ENCODE measurements around the gene ENPP1. TPM values are rescaled to one million over a fixed set of nuclear protein-coding genes. Genes with fewer than 3 reads are reported as not detected.

ENPP1 gene
- total RNA-seq, 1 donor = 16.3 TPM

GRCh38 chr6:131910219-131910589 lies 102.4 kb downstream of the ENPP1 start:
- TF ChIP-seq CTCF (IDR thresholded peaks at IDR 0.05; ENCODE audit: extremely low read depth, low read depth, low read length) = peak; percentile 9
- Histone ChIP-seq H2AFZ (ENCODE audit: low read length) (no peak overlapping the region), H4K20me1 (ENCODE audit: insufficient read depth, low read length) (no peaks in the 10 kb centered on the region), H3K4me3 (ENCODE audit: insufficient read depth, low read length) (no peak overlapping the region), H3K27ac (ENCODE audit: low read depth, low read length) (no peak overlapping the region), H3K4me2 (ENCODE audit: insufficient read depth, low read length) (no peak overlapping the region), H3K79me2 (ENCODE audit: insufficient read depth, low read length) (no peaks in the 10 kb centered on the region), H3K36me3 (ENCODE audit: insufficient read depth, low read length) (no peaks in the 10 kb centered on the region), H3K27me3 (ENCODE audit: insufficient read depth, low read length) (peaks cover 2% of the 10 kb centered on the region), H3K4me1 (ENCODE audit: insufficient read depth, low read length) (peaks cover 11% of the 10 kb centered on the region), H3K9me3 (ENCODE audit: low read depth, low read length) (no peaks in the 10 kb centered on the region)
- no peak for DNase-seq (ENCODE audit: insufficient read length, low spot score, missing footprints)

- Histone ChIP-seq H3K36me3 (ENCODE audit: insufficient read depth, low read length) (no peaks in the 10 kb centered on the region), H3K4me2 (ENCODE audit: insufficient read depth, low read length) (no peak overlapping the region), H2AFZ (ENCODE audit: low read length) (no peak overlapping the region), H3K79me2 (ENCODE audit: insufficient read depth, low read length) (no peaks in the 10 kb centered on the region), H3K27me3 (ENCODE audit: insufficient read depth, low read length) (peaks cover 2% of the 10 kb centered on the region), H3K4me1 (ENCODE audit: insufficient read depth, low read length) (peaks cover 14% of the 10 kb centered on the region), H3K27ac (ENCODE audit: low read depth, low read length) (no peak overlapping the region), H3K9me3 (ENCODE audit: low read depth, low read length) (no peaks in the 10 kb centered on the region), H3K4me3 (ENCODE audit: insufficient read depth, low read length) (no peak overlapping the region), H4K20me1 (ENCODE audit: insufficient read depth, low read length) (no peaks in the 10 kb centered on the region)
- DNase-seq (ENCODE audit: insufficient read length, low spot score, missing footprints) = no peak
- no peak for TF ChIP-seq CTCF (IDR thresholded peaks at IDR 0.05; ENCODE audit: extremely low read depth, low read depth, low read length)
These were observed 103.1 kb downstream of the ENPP1 start for GRCh38 chr6:131910956-131911355.

- H3K4me2 ChIP-seq (ENCODE audit: insufficient read depth, low read length) = no peak overlapping the region
- no peak for DNase-seq (ENCODE audit: insufficient read length, low spot score, missing footprints)
These were observed 104.1 kb downstream of the ENPP1 start for GRCh38 chr6:131911951-131912350.

GRCh38 chr6:131914234-131914633 lies 106.4 kb downstream of the ENPP1 start:
- DNase-seq (ENCODE audit: insufficient read length, low spot score, missing footprints) = no peak
- H3K79me2 ChIP-seq (ENCODE audit: insufficient read depth, low read length) = no peaks in the 10 kb centered on the region
- no peaks in the 10 kb centered on the region for H3K36me3 ChIP-seq (ENCODE audit: insufficient read depth, low read length)
- H3K27ac ChIP-seq (ENCODE audit: low read depth, low read length) = no peak overlapping the region
- H3K4me2 ChIP-seq (ENCODE audit: insufficient read depth, low read length) = no peak overlapping the region
- no peak overlapping the region for H3K4me3 ChIP-seq (ENCODE audit: insufficient read depth, low read length)
- peaks cover 25% of the 10 kb centered on the region for H3K4me1 ChIP-seq (ENCODE audit: insufficient read depth, low read length)
- no peak overlapping the region for H2AFZ ChIP-seq (ENCODE audit: low read length)
- TF ChIP-seq CTCF (IDR thresholded peaks at IDR 0.05; ENCODE audit: extremely low read depth, low read depth, low read length) = no peak
- H3K9me3 ChIP-seq (ENCODE audit: low read depth, low read length) = no peaks in the 10 kb centered on the region
- H3K27me3 ChIP-seq (ENCODE audit: insufficient read depth, low read length) = peaks cover 2% of the 10 kb centered on the region
- no peaks in the 10 kb centered on the region for H4K20me1 ChIP-seq (ENCODE audit: insufficient read depth, low read length)

More at GRCh38 chr6:131911951-131912350, 104.1 kb downstream of the ENPP1 start:
- Histone ChIP-seq H3K4me3 (ENCODE audit: insufficient read depth, low read length) (no peak overlapping the region), H3K27me3 (ENCODE audit: insufficient read depth, low read length) (peaks cover 2% of the 10 kb centered on the region), H3K4me1 (ENCODE audit: insufficient read depth, low read length) (peaks cover 16% of the 10 kb centered on the region), H3K36me3 (ENCODE audit: insufficient read depth, low read length) (no peaks in the 10 kb centered on the region), H3K9me3 (ENCODE audit: low read depth, low read length) (no peaks in the 10 kb centered on the region), H3K79me2 (ENCODE audit: insufficient read depth, low read length) (no peaks in the 10 kb centered on the region), H3K27ac (ENCODE audit: low read depth, low read length) (no peak overlapping the region), H2AFZ (ENCODE audit: low read length) (no peak overlapping the region), H4K20me1 (ENCODE audit: insufficient read depth, low read length) (no peaks in the 10 kb centered on the region)
- TF ChIP-seq CTCF (IDR thresholded peaks at IDR 0.05; ENCODE audit: extremely low read depth, low read depth, low read length) = no peak
